ENCODE data around the gene NECAB2. TPM values are rescaled to one million over a fixed set of nuclear protein-coding genes. Genes with fewer than 3 reads are reported as not detected.

Gene NECAB2
- total RNA-seq, 2 donors from 2014 or later: 2.8 TPM; not detected in 1

DNA sequence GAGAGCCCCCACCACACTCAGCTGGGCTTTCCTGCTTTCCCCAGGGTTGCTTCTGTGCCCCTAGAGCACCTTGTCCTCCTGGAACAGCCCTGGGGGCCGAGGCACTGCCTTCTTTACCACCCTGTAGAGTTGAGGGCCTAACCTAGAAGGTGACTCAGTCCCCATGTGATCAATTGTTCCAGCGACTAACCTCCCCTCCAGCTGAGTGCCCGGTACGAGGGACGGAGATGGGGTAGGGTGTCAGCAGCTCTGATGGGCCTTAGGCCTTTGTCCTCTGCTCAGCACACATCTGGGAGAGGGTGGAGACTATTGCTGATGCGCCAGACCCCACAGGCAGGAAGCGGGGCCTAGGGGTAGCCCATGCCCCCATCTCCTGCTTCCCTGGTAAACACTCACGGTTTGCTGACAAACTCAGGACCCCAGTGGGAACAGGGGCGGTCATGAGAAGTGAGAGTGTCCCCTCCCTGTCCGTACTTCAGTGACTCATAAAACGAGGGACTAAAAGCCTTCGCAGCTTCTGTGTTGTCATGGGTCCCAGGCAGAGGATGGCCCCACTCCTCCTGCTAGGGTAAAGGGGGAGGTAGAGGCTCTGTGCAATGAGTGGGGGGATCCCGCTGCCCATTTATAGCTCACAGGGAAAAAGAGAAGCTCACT, 33.1 kb downstream of the NECAB2 start:
- 90% methylated on average over 13 of the region's 13 CpGs for WGBS
- no peak for DNase-seq (ENCODE audit: low spot score)
- H3K36me3 ChIP-seq: no peaks in the 10 kb centered on the region
- no peaks in the 10 kb centered on the region for H3K9me3 ChIP-seq
- no peaks in the 10 kb centered on the region for H3K27me3 ChIP-seq (replicated peaks; ENCODE audit: insufficient read depth)
- intact Hi-C loops (cut with DNase I): no loop called here
- no peak for TF ChIP-seq POLR2A (IDR thresholded peaks at IDR 0.05)
- no peaks in the 10 kb centered on the region for H3K4me1 ChIP-seq (replicated peaks)
- H3K4me3 ChIP-seq: no peak overlapping the region
- H3K27ac ChIP-seq: no peak overlapping the region

DNA sequence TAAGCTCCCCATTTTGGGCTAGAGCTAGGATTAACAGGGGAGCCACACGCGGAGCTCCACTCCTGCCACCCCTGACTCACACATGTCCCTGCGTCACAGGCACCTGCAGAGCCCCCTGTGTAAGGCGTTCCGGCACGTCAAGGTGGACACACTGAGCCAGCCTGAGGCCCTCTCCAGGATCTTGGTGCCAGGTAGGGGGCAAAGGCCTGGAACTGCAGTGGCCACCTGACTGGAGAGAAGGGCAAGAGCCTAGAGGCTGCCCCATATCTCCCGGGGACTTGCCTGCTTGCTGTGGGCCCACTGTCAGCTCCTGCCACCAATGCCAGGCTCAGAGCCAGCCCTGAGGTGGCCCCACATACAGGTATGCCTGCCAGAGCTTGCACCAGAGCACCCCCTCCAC, 33.7 kb downstream of the NECAB2 start:
- H3K9me3 ChIP-seq: no peaks in the 10 kb centered on the region
- WGBS: 86% methylated on average over 7 of the region's 7 CpGs
- intact Hi-C loops (cut with DNase I): no loop called here
- no peaks in the 10 kb centered on the region for H3K36me3 ChIP-seq
- no peak for DNase-seq (ENCODE audit: low spot score)
- H3K4me3 ChIP-seq: no peak overlapping the region
- no peak overlapping the region for H3K27ac ChIP-seq
- H3K27me3 ChIP-seq (replicated peaks; ENCODE audit: insufficient read depth): no peaks in the 10 kb centered on the region
- H3K4me1 ChIP-seq (replicated peaks): no peaks in the 10 kb centered on the region
- TF ChIP-seq, protein P1, sequence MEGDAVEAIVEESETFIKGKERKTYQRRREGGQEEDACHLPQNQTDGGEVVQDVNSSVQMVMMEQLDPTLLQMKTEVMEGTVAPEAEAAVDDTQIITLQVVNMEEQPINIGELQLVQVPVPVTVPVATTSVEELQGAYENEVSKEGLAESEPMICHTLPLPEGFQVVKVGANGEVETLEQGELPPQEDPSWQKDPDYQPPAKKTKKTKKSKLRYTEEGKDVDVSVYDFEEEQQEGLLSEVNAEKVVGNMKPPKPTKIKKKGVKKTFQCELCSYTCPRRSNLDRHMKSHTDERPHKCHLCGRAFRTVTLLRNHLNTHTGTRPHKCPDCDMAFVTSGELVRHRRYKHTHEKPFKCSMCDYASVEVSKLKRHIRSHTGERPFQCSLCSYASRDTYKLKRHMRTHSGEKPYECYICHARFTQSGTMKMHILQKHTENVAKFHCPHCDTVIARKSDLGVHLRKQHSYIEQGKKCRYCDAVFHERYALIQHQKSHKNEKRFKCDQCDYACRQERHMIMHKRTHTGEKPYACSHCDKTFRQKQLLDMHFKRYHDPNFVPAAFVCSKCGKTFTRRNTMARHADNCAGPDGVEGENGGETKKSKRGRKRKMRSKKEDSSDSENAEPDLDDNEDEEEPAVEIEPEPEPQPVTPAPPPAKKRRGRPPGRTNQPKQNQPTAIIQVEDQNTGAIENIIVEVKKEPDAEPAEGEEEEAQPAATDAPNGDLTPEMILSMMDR (IDR thresholded peaks at IDR 0.05): no peak
- TF ChIP-seq POLR2A (IDR thresholded peaks at IDR 0.05): no peak

DNA sequence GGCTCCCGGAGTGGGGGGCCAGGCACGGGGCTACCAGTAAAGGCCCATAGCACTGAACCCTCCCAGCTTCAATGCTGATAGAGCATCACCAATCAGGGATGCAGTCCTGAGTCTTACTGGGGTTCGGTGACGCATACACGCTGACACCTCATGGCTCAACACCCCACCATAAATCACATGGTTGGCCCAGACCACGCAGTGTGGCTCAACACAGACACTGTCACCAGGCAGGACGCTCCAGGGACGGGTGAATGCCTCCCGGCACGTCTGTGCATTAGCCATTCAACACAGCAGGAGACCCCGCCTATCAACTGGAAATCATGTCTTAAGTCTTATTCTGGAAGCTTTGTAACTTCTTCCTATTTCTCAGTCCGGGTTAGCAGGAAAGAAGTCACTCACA, 35.0 kb downstream of the NECAB2 start:
- intact Hi-C loops (cut with DNase I): no loop called here
- 85% methylated on average over 12 of the region's 12 CpGs for WGBS
- no peak for TF ChIP-seq POLR2AphosphoS5 (IDR thresholded peaks at IDR 0.05)
- no peaks in the 10 kb centered on the region for H3K4me1 ChIP-seq (replicated peaks)
- H3K27ac ChIP-seq: no peak overlapping the region
- no peaks in the 10 kb centered on the region for H3K27me3 ChIP-seq (replicated peaks; ENCODE audit: insufficient read depth)
- no peak overlapping the region for H3K4me3 ChIP-seq
- no peak for DNase-seq (ENCODE audit: low spot score)
- no peaks in the 10 kb centered on the region for H3K9me3 ChIP-seq
- no peaks in the 10 kb centered on the region for H3K36me3 ChIP-seq

DNA sequence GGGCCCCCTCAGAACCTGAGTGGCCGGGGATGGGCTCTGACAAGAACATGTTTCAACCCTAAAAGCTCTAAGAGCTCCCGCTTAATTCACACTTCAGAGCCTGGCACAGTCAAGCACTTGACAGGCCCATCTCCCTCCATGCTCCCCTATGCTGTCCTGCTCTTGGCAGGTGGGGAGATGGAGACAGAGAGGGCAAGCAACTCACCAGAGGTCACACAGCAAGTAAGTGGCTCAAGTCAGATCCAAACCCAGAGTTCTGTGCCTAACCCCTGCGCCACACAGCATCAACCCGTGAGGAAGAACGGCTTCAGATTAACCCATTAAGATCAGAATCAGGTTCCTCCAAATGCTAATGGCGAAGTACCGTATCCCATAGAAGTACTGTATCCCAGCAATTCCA, 36.4 kb downstream of the NECAB2 start:
- H3K9me3 ChIP-seq: no peaks in the 10 kb centered on the region
- WGBS: 67% methylated on average over 7 of the region's 7 CpGs
- no peaks in the 10 kb centered on the region for H3K4me1 ChIP-seq (replicated peaks)
- TF ChIP-seq POLR2AphosphoS5 (IDR thresholded peaks at IDR 0.05): no peak
- TF ChIP-seq, protein P1 (IDR thresholded peaks at IDR 0.05): no peak
- TF ChIP-seq POLR2A (IDR thresholded peaks at IDR 0.05): no peak
- H3K4me3 ChIP-seq: no peak overlapping the region
- DNase-seq (ENCODE audit: low spot score): no peak
- no peak overlapping the region for H3K27ac ChIP-seq
- no peaks in the 10 kb centered on the region for H3K36me3 ChIP-seq
- H3K27me3 ChIP-seq (replicated peaks; ENCODE audit: insufficient read depth): no peaks in the 10 kb centered on the region
- intact Hi-C loops (cut with DNase I): no loop called here

DNA sequence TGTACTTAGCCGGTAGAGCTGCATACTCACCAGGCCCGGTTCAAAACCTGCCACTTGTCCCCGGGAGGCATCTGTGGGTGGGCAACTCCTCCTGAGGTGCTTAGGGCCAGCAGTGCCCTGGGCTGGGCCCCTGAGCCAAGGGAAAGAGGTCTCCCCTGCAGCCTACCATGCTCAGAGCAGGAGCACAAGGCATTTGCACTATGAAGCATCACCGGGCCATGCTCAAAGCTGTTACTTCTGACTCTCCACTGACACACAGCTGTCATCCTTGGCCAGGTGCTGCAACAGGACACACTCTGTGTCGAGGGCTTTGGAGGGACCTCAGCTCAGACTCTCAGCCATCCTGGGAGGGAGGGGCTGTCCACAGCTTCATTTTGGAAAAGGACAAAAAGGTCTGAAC, 37.3 kb downstream of the NECAB2 start:
- 79% methylated on average over 5 of the region's 5 CpGs for WGBS
- H3K27me3 ChIP-seq (replicated peaks; ENCODE audit: insufficient read depth): no peaks in the 10 kb centered on the region

DNA sequence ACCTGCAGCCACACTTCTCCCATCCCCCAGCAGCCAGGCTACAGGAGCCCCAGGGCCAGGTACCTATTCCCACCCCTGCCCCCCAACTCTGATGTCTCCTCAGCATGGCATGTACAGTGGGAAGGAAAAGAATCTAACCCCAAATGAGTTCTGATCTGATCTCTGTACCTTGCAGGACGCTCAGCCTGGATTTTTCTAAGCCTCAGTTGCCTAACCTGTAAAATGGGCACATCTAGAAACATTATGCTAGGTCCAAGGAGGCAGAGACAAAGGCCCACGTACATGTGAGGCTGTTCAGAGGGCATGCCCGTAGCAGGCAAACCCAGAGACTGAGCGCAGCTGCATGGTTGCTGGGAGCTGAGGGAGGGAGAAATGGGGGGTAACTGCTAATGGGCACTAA, 39.5 kb downstream of the NECAB2 start:
- H3K4me3 ChIP-seq: no peak overlapping the region
- no peak for DNase-seq (ENCODE audit: low spot score)
- TF ChIP-seq, protein P1 (IDR thresholded peaks at IDR 0.05): no peak
- TF ChIP-seq POLR2A (IDR thresholded peaks at IDR 0.05) (no peak), POLR2AphosphoS5 (IDR thresholded peaks at IDR 0.05) (no peak)
- H3K9me3 ChIP-seq: no peaks in the 10 kb centered on the region
- H3K36me3 ChIP-seq: no peaks in the 10 kb centered on the region
- H3K27ac ChIP-seq: no peak overlapping the region
- WGBS: 77% methylated on average over 4 of the region's 4 CpGs
- no peaks in the 10 kb centered on the region for H3K4me1 ChIP-seq (replicated peaks)
- intact Hi-C loops (cut with DNase I): no loop called here
- no peaks in the 10 kb centered on the region for H3K27me3 ChIP-seq (replicated peaks; ENCODE audit: insufficient read depth)

More for the DNA sequence above, 37.3 kb downstream of the NECAB2 start:
- Histone ChIP-seq H3K4me3 (no peak overlapping the region), H3K4me1 (replicated peaks) (no peaks in the 10 kb centered on the region), H3K36me3 (no peaks in the 10 kb centered on the region), H3K9me3 (no peaks in the 10 kb centered on the region), H3K27ac (no peak overlapping the region)
- no peak for DNase-seq (ENCODE audit: low spot score)
- intact Hi-C loops (cut with DNase I): no loop called here
- TF ChIP-seq POLR2A (IDR thresholded peaks at IDR 0.05) (no peak), POLR2AphosphoS5 (IDR thresholded peaks at IDR 0.05) (no peak)
- TF ChIP-seq, protein P1 (IDR thresholded peaks at IDR 0.05): no peak

Data from prostate gland (tissue), 2 donors.